Ishikawa (cell line): ENCODE results near the gene IRX1.

Source experiments
- TAF1 ChIP-seq: IDR thresholded peaks from 2 replicates; pipeline ENCODE4 v1.6.1; 2012; ENCODE audit warnings: low read depth, mild to moderate bottlenecking
- ZBTB7A ChIP-seq: IDR thresholded peaks from 2 replicates; pipeline ENCODE4 v1.6.1; 2012; ENCODE audit warnings: low read depth

DNA sequence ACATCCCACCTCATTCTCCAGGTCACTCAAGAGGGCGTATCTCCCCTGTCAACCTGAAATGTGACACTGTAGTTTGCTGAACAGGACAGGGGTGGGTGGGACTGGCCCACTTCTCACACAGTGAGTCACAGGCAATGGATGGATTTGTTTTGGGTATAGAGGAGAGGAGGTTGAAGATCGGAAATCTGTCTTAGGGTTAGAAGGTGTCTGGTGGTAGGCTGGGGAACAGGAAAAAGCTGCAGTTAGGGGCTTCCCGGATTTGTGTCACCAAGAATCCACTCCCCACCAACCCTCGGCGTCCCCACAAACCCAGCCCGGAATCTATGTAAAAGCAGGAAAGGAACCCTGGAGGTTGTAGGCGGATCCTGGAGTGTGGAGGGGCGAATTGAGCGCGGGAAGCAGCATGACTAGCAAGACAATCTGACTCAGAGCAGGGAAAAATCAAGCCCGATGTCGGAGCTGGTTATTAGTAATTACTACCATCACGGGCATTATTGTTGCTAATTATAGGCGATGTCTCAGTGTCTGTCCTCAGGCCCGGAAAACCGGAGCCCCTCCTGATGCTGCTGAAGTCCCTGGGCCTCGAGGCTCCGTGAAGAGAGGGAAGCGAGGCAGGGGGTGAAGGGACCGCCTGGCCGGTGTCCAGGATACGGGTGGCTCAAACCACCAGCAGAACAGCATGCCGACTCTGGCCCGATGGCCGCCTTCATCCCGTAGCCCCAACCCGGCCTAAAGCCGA lies 1.7 kb upstream of the IRX1 start:
- TF ChIP-seq ZBTB7A, result no peak
- TF ChIP-seq TAF1, result no peak
